GM19193 (cell line): ENCODE data around the gene C19orf38.

Source experiments
- POLR2A ChIP-seq: IDR thresholded peaks from 4 replicates; pipeline ENCODE4 v1.6.1; 2011; ENCODE audit not compliant: insufficient read depth, insufficient read length; ENCODE audit errors: extremely low read depth

Gene C19orf38

DNA sequence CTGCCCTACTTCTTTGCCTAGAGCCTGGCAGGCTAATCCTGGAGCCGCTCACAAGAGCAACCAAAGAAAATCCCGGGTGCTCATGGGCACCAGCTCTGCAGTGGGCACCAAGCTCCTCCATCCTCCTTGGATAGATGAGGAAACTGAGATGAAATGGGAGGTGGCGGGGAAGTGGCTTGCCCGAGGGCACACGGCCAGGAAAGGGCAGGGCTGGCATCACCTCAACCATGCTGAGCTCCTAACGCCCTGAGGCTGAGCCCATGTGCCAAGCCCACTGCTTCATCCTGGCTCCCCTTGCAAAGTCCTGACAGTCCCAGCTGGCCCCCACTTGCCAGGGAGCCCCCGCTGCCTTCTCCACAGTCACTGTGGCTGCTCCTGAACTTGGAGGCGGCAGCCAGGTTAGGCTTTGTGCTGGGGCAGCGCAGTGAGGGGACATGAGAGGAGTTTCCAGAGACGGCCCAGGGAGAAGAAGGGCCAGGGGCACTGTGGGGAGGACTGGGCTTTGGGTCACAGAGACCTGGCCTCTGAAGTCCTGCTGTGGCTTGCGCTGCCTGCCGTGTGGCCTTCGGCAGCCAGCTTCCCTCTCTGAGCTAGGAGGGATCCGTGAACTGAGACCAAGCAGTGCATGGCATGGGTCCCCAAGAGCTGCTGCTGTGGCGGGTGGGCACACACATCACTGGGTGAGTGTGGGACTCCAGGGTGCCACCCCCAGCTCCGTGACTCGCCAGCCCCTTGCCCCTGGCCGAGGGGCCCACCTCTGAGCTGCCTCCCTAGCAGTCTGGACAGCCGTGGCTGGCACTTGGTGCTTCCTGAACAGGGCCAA lies 29.7 kb upstream of the C19orf38 start:
- TF ChIP-seq POLR2A: no peak

DNA sequence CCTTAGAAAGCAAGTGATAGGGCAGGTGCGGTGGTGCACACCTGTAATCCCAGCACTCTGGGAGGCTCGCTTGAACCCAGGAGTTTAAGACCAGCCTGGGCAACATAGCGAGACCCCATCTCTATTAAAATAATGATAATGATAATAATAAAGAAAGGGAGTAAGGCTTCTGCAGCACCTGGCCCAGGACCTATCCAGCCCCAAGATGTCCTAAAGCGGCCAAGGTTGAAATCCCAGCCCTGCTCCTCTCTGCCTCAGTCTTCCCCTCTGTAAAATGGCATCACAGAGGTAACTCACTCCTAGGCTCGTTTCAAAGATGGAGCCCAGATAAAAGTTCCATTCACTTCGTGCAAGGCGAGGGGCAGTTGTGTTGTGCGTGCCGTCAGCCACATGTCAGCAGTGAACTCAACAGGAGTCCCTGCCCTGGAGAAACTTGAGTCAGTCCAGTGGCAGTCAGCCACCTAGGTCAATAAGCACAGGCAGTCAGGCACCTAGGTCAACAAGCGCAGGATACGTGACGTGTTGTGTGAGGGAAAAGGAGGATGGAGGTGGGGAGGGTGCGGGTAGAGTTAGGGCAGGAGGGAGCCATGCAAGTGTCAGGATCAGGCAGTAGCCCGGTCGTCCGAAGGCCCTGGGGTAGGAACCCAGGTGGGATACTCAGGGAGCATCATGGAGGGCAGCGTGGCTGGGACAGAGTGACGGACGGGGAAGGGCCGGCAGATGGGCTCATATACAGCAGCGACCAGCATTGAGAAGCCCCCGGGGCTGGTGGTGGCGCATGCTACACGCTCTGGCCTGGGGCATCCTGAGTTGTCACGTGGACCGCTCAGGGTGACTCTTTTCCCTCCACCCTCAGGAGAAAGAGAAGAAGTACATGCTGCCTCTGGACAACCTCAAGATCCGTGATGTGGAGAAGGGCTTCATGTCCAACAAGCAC lies 28.8 kb upstream of the C19orf38 start:
- no peak for TF ChIP-seq POLR2A

DNA sequence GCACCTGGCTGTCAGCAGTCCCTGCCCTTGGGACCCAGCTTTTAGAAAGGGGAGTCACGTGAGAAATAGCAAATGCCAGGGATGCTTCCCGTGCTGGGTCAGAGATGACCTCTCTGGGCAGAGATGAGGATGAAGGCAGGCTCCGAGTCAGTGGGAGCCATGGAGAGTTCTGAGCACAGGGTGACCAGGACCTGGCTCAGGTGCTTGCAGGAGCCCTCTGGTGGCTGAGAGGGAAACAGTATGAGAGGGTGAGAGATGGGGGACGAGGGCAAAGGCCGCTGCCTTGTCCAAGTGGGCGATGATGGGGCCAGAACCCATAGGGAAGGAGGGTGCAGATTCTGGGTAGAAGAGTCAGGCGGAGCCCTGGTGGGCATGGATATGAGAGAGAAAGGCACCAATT lies 28.0 kb upstream of the C19orf38 start:
- no peak for TF ChIP-seq POLR2A

DNA sequence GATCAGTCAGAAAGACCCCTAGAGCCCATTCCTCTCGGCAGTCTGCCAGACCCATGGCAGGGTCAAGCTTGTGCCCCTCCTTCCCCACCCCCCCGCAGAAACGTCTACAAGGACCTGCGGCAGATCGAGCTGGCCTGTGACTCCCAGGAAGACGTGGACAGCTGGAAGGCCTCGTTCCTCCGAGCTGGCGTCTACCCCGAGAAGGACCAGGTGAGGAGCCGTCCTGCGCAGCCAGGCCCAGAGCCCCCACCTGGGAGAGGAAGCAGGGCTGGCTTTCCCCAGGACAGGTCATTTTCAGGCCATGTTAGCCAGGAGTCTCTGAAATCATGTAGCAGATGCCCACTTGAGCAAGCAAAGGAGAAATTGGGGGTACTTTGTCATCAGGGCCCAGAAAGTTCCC lies 24.5 kb upstream of the C19orf38 start:
- TF ChIP-seq POLR2A: no peak

DNA sequence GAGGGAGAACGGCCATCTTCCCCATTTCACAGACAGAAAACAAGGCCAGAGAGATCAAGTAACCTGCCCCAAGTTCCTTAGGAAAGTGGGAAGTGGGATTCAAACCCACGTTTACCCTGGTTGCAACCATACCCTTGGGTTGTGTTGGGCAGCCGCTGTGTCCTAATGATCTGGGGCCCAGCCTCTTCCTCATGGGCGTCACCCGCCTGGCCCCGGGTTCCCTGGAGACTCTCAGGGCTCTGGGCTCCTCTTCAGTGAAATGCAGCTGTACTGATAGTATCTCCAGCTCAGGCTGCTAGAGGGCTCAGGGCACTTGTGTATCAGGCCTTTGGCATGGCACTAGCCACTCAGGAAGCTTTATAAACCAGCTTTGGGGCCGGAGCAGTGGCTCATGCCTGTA lies 22.0 kb upstream of the C19orf38 start:
- TF ChIP-seq POLR2A: no peak

DNA sequence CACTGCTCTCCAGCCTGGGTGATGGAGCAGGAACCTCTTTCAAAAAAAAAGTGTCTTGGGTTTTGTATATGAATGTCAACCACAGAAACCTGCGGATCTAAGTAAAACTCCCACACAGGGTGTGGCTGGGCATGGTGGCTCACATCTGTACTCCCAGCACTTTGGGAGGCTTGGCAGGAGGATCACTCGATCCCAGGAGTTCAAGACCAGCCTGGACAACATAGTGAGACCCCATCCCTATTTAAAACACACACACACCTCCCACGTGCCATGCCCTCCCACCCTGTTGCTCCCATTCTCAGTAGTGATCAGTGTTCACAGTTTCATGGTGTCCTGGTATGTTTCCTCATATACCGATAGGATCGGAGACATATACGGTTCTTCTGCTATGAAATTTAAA lies 21.4 kb upstream of the C19orf38 start:
- no peak for TF ChIP-seq POLR2A

DNA sequence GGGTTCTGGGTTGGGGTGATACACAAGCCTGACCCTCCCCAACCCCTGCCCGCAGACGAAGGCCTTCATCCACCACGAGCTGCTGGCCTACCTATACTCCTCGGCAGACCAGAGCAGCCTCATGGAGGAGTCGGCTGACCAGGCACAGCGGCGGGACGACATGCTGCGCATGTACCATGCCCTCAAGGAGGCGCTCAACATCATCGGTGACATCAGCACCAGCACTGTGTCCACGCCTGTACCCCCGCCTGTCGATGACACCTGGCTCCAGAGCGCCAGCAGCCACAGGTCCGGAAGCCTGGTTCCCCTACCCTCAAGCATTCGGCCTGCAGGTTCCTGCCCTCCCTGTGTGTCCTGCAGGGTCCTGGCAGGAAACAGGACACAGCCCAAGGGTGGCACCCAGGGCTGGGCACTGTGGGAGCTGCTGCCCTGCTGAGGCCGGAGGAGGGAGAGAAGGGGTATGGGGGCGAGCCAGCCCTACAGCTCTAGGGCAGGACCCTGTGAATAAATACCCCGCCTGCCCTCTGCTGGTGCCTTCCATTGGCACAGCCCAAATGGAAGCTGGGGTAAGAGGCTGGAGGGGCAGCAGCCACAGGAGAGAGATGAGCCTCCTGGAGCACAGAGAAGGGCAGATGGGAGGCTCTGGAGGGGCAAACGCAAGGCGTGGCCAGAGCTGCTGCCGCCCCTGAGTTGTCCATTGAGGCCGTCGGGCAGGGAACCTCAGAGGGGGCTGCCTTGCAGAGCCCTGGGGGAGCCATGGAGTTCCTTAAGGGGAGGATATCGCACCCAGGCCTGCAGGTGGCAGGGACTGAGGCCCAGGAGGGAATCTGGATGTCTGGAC lies 19.0 kb upstream of the C19orf38 start:
- no peak for TF ChIP-seq POLR2A

DNA sequence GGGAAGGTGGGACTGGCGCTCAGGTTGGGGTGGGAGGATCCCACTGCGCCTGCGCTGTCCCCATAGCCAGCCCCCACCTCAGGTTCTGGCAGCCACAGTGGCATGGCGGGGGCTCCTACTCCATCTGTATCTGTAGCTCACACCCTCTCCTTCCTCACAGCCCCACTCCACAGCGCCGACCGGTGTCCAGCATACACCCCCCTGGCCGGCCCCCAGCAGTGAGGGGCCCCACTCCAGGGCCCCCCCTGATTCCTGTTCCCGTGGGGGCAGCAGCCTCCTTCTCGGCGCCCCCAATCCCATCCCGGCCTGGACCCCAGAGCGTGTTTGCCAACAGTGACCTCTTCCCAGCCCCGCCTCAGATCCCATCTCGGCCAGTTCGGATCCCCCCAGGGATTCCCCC lies 18.2 kb upstream of the C19orf38 start:
- no peak for TF ChIP-seq POLR2A

DNA sequence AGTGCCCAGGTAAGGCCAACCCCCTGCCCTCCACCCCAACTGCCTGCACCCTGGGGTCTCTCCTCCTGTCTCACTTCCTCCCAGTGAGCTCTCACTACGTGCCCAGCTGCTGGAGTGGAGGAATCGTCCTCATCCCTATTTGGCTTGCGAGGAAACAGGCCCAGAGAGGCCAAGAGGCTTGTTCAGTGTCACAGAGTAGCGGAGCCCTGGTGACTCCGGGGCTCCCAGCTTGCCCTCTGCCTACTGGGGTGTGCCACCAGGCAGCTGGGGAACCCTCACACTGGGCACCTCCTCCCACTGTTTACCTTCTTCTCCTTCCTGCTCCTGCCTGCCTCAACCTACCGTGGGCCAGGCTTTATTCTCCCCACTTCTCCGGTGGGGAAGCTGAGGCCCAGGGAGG lies 17.8 kb upstream of the C19orf38 start:
- TF ChIP-seq POLR2A: no peak

DNA sequence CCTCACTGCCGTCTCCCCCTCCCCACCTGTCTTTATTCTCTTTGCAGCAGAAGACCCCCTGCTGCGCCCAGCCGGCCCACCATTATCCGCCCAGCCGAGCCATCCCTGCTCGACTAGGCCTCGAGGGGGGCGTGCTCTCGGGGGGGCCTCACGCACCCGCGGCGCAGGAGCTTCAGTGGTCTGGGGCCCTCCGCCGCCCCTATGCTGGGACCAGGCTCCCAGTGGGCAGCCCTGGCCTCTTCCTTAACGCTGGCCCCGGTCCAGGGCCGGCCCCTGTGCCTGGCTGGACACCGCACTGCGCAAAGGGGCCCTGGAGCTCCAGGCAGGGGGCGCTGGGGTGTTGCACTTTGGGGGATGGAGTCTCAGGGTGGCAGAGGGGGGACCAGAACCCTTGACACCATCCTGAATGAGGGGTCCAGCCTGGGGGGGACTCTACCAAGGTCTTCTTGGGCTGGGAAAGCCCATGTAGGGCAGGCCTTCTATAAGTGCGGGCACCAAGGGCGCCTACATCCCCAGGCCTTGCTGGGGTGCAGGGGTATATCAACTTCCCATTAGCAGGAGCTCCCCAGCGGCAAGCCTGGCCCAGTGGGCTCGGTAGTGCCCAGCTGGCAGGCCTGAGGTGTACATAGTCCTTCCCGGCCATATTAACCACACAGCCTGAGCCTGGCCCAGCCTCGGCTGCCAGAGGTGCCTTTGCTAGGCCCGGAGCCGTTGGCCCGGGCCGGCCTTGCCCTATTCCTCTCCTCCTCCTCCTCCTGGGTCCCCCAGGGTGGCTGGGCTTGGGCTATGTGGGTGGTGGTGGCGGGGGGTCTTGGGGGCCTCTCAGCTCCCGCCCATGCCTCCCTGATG lies 17.1 kb upstream of the C19orf38 start:
- no peak for TF ChIP-seq POLR2A

DNA sequence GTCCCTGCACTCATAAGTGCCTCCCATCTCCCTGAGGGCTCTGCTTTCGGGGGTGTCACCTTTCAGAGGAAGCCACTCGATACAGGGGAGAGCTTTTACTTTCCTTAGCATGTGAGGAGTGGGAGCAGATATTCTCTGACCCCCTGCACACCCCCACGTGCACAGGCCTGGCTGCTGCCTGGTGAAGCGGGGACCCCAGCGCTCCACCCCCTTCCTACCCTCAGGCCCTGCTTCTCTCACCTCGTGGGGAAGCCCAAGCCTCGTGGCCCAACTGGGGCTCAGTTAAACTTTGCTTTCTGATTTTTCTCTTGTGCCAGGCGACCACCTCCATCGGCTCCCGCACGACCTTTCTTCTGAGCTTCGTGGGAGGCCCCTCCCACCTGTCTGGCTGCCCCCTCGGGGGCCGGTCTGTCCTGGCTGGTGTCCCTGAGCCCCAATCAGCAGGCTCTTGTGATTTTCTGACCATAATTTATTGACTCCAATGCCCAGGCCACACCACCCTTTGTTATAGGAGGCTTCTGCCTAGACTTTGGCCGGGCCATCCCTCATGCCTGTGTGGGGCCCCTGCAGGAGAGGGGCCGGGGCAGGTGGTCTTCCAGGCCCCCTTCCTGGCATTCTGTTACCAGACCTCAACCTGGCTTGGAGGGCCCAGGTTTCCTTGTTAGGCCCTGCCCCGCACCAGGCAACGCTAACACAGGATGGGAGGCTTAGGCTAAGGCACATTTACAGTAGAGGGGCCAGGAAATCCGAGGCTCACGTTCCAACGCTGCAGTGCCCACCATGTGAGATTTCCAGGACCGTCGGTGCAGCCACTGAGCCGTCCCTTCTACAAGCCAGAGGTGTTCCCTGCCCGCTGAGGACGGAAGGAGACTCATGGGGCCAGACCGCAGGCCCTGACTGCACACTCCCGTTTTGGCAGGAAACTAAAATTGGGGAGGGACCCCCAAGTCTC lies 16.0 kb upstream of the C19orf38 start:
- TF ChIP-seq POLR2A: no peak

DNA sequence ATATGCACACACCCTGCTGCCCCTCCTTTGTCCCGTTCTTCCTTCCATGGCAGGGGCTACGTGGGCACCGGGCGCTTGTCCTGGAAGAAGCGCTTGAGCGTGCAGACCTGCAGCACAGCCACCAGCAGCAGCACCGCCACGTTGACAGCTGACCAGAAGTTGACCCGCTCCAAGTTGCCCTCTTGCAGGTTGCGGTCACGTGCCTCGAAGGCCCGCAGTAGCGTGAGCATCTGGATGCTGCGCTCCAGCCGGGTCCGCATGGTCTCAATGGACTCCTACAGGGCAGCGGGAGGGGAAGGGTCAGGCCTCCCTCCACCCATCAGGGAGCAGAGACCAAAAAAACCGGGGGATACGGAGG lies 15.3 kb upstream of the C19orf38 start:
- no peak for TF ChIP-seq POLR2A
